Smooth muscle cell (in vitro differentiated cells): ENCODE measurements around the gene MAP3K7CL. TPM values are rescaled to one million over a fixed set of nuclear protein-coding genes. Genes with fewer than 3 reads are reported as not detected.
A peak's percentile ranks its signal among the peaks of the same experiment; 100 is the strongest.

ENCODE experiments used
- DNase-seq: peaks from one replicate; lab custom pipeline; 2025; ENCODE audit not compliant: unreplicated experiment; lab: John Stamatoyannopoulos, UW
- H2AFZ ChIP-seq: fragments of 200-600 bp; sonication (generic); 2 replicates; pipeline ENCODE4 v1.6.0; 2016; ENCODE audit warnings: antibody characterized with exemption, low read depth, mild to moderate bottlenecking
- H3F3A ChIP-seq: fragments of 200-600 bp; sonication (generic); 2 replicates; pipeline ENCODE4 v1.6.0; 2017; ENCODE audit warnings: antibody characterized with exemption, low read depth
- H3K27ac ChIP-seq: fragments of 200-600 bp; sonication (generic); 2 replicates; pipeline ENCODE4 v1.5.1; 2016; ENCODE audit warnings: low read depth, mild to moderate bottlenecking
- H3K27me3 ChIP-seq: fragments of 200-600 bp; sonication (generic); 2 replicates; pipeline ENCODE4 v1.6.1; 2016; ENCODE audit warnings: low read depth, mild to moderate bottlenecking
- H3K36me3 ChIP-seq: fragments of 200-600 bp; sonication (generic); 2 replicates; pipeline ENCODE4 v1.5.1; 2016; ENCODE audit warnings: low read depth
- H3K4me1 ChIP-seq: fragments of 200-600 bp; sonication (generic); 2 replicates; pipeline ENCODE4 v1.5.1; 2016; ENCODE audit warnings: low read depth
- H3K4me2 ChIP-seq: fragments of 200-600 bp; sonication (generic); 2 replicates; pipeline ENCODE4 v1.6.0; 2016; ENCODE audit warnings: mild to moderate bottlenecking
- H3K4me3 ChIP-seq: fragments of 200-600 bp; sonication (generic); 2 replicates; pipeline ENCODE4 v1.5.1; 2016; ENCODE audit warnings: mild to moderate bottlenecking
- H3K79me2 ChIP-seq: fragments of 200-600 bp; sonication (generic); 2 replicates; pipeline ENCODE4 v1.6.0; 2016; ENCODE audit warnings: low read depth, mild to moderate bottlenecking
- H3K9ac ChIP-seq: fragments of 200-600 bp; sonication (generic); 2 replicates; pipeline ENCODE4 v1.6.0; 2016; ENCODE audit warnings: low read depth
- H3K9me3 ChIP-seq: fragments of 200-600 bp; sonication (generic); replicated peaks from 2 replicates; pipeline ENCODE4 v1.5.1; 2016; ENCODE audit warnings: low read depth
- H4K20me1 ChIP-seq: fragments of 200-600 bp; sonication (generic); 2 replicates; pipeline ENCODE4 v1.6.0; 2016; ENCODE audit warnings: low read depth
- CTCF ChIP-seq: fragments of 200-600 bp; sonication (generic); IDR thresholded peaks from 2 replicates; pipeline ENCODE4 v1.5.1; 2017; ENCODE audit warnings: borderline replicate concordance, mild to moderate bottlenecking, antibody characterized with exemption; ENCODE audit not compliant: insufficient read depth, poor library complexity, severe bottlenecking
- WGBS: methylation state at CpG from one replicate; pipeline ENCODE4 v1.1.7; 2016; ENCODE audit warnings: low lambda C conversion rate; 5-methylcytosine and 5-hydroxymethylcytosine counted together
- polyA plus RNA-seq: library from polyadenylated mRNA; unstranded; fragments of >200 nt; fragmentation: Nextera tagmentation; extraction: Ambion mirVana; gene quantifications from 2 replicates; pipeline ENCODE4 v1.2.1, GENCODE V29; 2016
- total RNA-seq: library from RNA; depleted of rRNA; stranded (reverse); fragments of >200 nt; gene quantifications from 2 replicates; pipeline ENCODE4 v1.2.3, GENCODE V29; 2014

MAP3K7CL gene
- total and polyA plus RNA-seq, 2 experiments from 2014 or later: 1.3 to 3.7 TPM

GRCh38 chr21:29184037-29184436, 53.6 kb downstream of the MAP3K7CL start:
- H4K20me1 ChIP-seq: no peaks in the 10 kb centered on the region
- no peak for TF ChIP-seq CTCF
- no peak overlapping the region for H3K4me2 ChIP-seq
- H3K27me3 ChIP-seq: no peaks in the 10 kb centered on the region
- no peaks in the 10 kb centered on the region for H3K79me2 ChIP-seq
- no peaks in the 10 kb centered on the region for H3K36me3 ChIP-seq
- H3K9me3 ChIP-seq: no peaks in the 10 kb centered on the region
- H3K9ac ChIP-seq: no peak overlapping the region
- no peak overlapping the region for H3K4me3 ChIP-seq
- DNase-seq: no peak
- H3K4me1 ChIP-seq: peaks cover 3% of the 10 kb centered on the region
- H3K27ac ChIP-seq: no peak overlapping the region
- H3F3A ChIP-seq: peaks cover 8% of the 10 kb centered on the region
- 96% methylated on average over 1 of the region's 1 CpG for WGBS
- no peak overlapping the region for H2AFZ ChIP-seq

GRCh38 chr21:29185172-29185571, 54.7 kb downstream of the MAP3K7CL start:
- Histone ChIP-seq H3K9ac (no peak overlapping the region), H3F3A (peaks cover 8% of the 10 kb centered on the region), H3K36me3 (no peaks in the 10 kb centered on the region), H3K4me2 (peak overlapping the region; percentile 25), H3K4me3 (no peak overlapping the region), H2AFZ (peak overlapping the region; percentile 57), H3K79me2 (no peaks in the 10 kb centered on the region), H3K9me3 (no peaks in the 10 kb centered on the region), H3K4me1 (peaks cover 3% of the 10 kb centered on the region), H3K27me3 (no peaks in the 10 kb centered on the region), H3K27ac (peak overlapping the region; percentile 32), H4K20me1 (no peaks in the 10 kb centered on the region)
- no peak for TF ChIP-seq CTCF
- WGBS: 93% methylated on average over 1 of the region's 1 CpG
- DNase-seq: no peak

GRCh38 chr21:29185633-29186032, 55.2 kb downstream of the MAP3K7CL start:
- H4K20me1 ChIP-seq: no peaks in the 10 kb centered on the region
- no peak for TF ChIP-seq CTCF
- H3K4me2 ChIP-seq: no peak overlapping the region
- no peaks in the 10 kb centered on the region for H3K9me3 ChIP-seq
- no peaks in the 10 kb centered on the region for H3K79me2 ChIP-seq
- no peak overlapping the region for H2AFZ ChIP-seq
- 100% methylated on average over 4 of the region's 4 CpGs for WGBS
- no peak overlapping the region for H3K4me3 ChIP-seq
- H3K27me3 ChIP-seq: no peaks in the 10 kb centered on the region
- H3K4me1 ChIP-seq: peaks cover 3% of the 10 kb centered on the region
- no peaks in the 10 kb centered on the region for H3K36me3 ChIP-seq
- no peak for DNase-seq
- no peak overlapping the region for H3K27ac ChIP-seq
- no peak overlapping the region for H3K9ac ChIP-seq
- H3F3A ChIP-seq: peaks cover 4% of the 10 kb centered on the region

- no peaks in the 10 kb centered on the region for H3K79me2 ChIP-seq
- H3K4me1 ChIP-seq: peaks cover 3% of the 10 kb centered on the region
- H3K27me3 ChIP-seq: no peaks in the 10 kb centered on the region
- no peaks in the 10 kb centered on the region for H3K36me3 ChIP-seq
- no peak overlapping the region for H3K4me2 ChIP-seq
- H4K20me1 ChIP-seq: no peaks in the 10 kb centered on the region
- no peak overlapping the region for H3K27ac ChIP-seq
- no peaks in the 10 kb centered on the region for H3K9me3 ChIP-seq
- no peak overlapping the region for H3K9ac ChIP-seq
- H2AFZ ChIP-seq: no peak overlapping the region
- H3K4me3 ChIP-seq: no peak overlapping the region
- no peak for DNase-seq
- TF ChIP-seq CTCF: no peak
- no peaks in the 10 kb centered on the region for H3F3A ChIP-seq
These were observed 55.8 kb downstream of the MAP3K7CL start for GRCh38 chr21:29186246-29186645.
